Ectodermal cell (in vitro differentiated cells): Measurements from ENCODE around the gene PDE8B.

Source experiments
- H3K27ac ChIP-seq: 2 replicates; pipeline ENCODE4 v1.7.0; 2013; ENCODE audit warnings: mild to moderate bottlenecking, low read depth, low read length; ENCODE audit not compliant: insufficient read depth, poor library complexity, severe bottlenecking
- H3K27me3 ChIP-seq: 2 replicates; pipeline ENCODE4 v1.7.0; 2013; ENCODE audit warnings: mild to moderate bottlenecking, low read length; ENCODE audit not compliant: insufficient read depth, control insufficient read depth, poor library complexity, severe bottlenecking
- H3K36me3 ChIP-seq: one replicate; pipeline ENCODE4 v1.7.0; 2013; ENCODE audit warnings: low read length; ENCODE audit not compliant: control insufficient read depth, insufficient read depth
- H3K4me1 ChIP-seq: one replicate; pipeline ENCODE4 v1.7.0; 2013; ENCODE audit warnings: low read length; ENCODE audit not compliant: control insufficient read depth, insufficient read depth
- H3K4me3 ChIP-seq: 2 replicates; pipeline ENCODE4 v1.7.0; 2013; ENCODE audit warnings: low read depth, low read length, control low read depth; ENCODE audit not compliant: insufficient read depth
- H3K9me3 ChIP-seq: 2 replicates; pipeline ENCODE4 v1.7.0; 2013; ENCODE audit warnings: mild to moderate bottlenecking, low read length, moderate library complexity; ENCODE audit not compliant: control insufficient read depth
- WGBS, 2 experiments: methylation state at CpG; one replicate each; pipeline ENCODE4 v1.1.7; 2013; ENCODE audit warnings: missing lambda C conversion rate in 2 of 2; 5-methylcytosine and 5-hydroxymethylcytosine counted together

The PDE8B gene

DNA sequence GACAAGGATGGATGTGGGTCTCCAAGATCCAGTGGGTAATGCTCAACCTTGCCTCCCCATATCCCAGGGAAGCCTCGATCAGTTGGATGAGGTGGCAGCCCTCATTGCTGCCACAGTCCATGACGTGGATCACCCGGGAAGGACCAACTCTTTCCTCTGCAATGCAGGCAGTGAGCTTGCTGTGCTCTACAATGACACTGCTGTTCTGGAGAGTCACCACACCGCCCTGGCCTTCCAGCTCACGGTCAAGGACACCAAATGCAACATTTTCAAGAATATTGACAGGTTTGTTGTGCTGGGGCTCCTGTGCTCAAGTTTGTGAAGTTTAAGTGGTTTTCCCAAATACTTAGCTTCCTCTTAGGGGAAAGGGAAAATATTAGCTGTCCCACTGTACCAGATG is 207.7 kb downstream of the PDE8B start:
- Histone ChIP-seq H3K4me1 (no peaks in the 10 kb centered on the region), H3K27ac (no peak overlapping the region), H3K27me3 (no peaks in the 10 kb centered on the region), H3K36me3 (no peaks in the 10 kb centered on the region), H3K4me3 (no peak overlapping the region), H3K9me3 (no peaks in the 10 kb centered on the region)
- 92 to 93% methylated on average over 5 of the region's 5 CpGs for WGBS, 2 experiments

GRCh38 chr5:77418601-77419581 is 208.4 kb downstream of the PDE8B start:
- H3K9me3 ChIP-seq, result no peaks in the 10 kb centered on the region
- H3K4me1 ChIP-seq, result no peaks in the 10 kb centered on the region
- H3K36me3 ChIP-seq, result no peaks in the 10 kb centered on the region
- no peaks in the 10 kb centered on the region for H3K27me3 ChIP-seq
- 88 to 92% methylated on average over 13 of the region's 13 CpGs for WGBS, 2 experiments
- no peak overlapping the region for H3K27ac ChIP-seq
- H3K4me3 ChIP-seq, result no peak overlapping the region

- H3K36me3 ChIP-seq, result no peaks in the 10 kb centered on the region
- H3K4me1 ChIP-seq, result no peaks in the 10 kb centered on the region
- no peaks in the 10 kb centered on the region for H3K27me3 ChIP-seq
- H3K4me3 ChIP-seq, result no peak overlapping the region
- no peak overlapping the region for H3K27ac ChIP-seq
- 93 to 97% methylated on average over 8 of the region's 8 CpGs for WGBS, 2 experiments
- no peaks in the 10 kb centered on the region for H3K9me3 ChIP-seq
Measured at GRCh38 chr5:77419644-77420582, 209.4 kb downstream of the PDE8B start.

GRCh38 chr5:77420940-77421339 is 210.5 kb downstream of the PDE8B start:
- Histone ChIP-seq H3K36me3 (no peaks in the 10 kb centered on the region), H3K4me3 (no peak overlapping the region), H3K27ac (no peak overlapping the region), H3K9me3 (no peaks in the 10 kb centered on the region), H3K4me1 (no peaks in the 10 kb centered on the region), H3K27me3 (no peaks in the 10 kb centered on the region)
- WGBS, 2 experiments, result 94 to 95% methylated on average over 3 of the region's 3 CpGs

DNA sequence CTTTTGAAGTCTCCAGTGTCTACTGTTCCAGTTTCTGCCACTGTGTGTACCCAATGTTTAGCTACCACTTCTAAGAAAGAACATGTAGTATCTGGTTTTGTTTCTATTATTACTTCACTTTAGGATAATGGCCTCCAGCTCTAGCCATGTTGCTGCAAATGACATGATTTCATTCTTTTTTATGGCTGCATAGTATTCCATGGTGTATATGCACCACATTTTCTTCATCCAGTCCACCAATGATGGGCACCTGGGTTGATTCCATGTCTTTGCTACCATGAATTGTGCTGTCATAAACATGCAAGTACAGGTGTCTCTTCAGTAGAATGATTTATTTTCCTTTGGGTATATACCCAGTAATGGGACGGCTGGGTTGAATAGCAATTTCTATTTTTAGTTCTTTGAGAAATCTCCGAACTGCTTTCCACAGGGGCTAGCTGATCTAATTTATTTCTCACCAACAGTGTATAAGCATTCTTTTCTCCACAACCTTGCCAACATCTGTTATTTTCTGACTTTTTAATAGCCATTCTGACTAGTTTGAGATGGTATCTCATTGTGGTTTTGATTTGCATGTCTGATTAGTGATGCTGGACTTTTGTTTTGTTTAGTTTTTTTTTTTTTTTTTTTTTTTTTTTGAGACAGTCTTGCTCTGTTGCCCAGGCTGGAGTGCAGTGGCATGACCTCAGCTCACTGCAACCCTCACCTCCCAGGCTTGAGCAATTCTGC is 212.7 kb downstream of the PDE8B start:
- Histone ChIP-seq H3K9me3 (no peaks in the 10 kb centered on the region), H3K4me1 (no peaks in the 10 kb centered on the region), H3K36me3 (no peaks in the 10 kb centered on the region), H3K27ac (no peak overlapping the region), H3K27me3 (no peaks in the 10 kb centered on the region), H3K4me3 (no peak overlapping the region)
- 82 to 95% methylated on average over 2 of the region's 2 CpGs for WGBS, 2 experiments

DNA sequence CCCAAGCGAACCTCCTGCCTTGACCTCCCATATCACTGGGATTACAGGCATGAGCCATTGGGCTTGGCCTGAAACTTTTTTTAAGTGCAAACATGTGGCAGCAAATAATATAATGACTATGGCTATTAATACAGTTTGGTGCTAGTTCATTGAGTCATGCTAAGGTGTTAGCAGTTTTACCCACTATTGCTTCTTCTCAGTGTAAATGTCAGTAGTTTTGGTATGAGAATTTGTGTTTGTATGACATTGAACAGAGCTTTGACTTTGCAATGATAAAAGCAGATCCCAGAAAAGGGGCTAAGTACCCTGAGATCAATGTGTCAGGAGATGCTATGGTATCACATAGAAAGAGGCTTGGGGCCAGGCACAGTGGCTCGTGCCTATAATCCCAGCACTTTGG is 214.4 kb downstream of the PDE8B start:
- no peaks in the 10 kb centered on the region for H3K36me3 ChIP-seq
- H3K9me3 ChIP-seq, result no peaks in the 10 kb centered on the region
- H3K27ac ChIP-seq, result no peak overlapping the region
- H3K4me1 ChIP-seq, result no peaks in the 10 kb centered on the region
- no peaks in the 10 kb centered on the region for H3K27me3 ChIP-seq
- WGBS, 2 experiments, result 94 to 95% methylated on average over 2 of the region's 2 CpGs
- no peak overlapping the region for H3K4me3 ChIP-seq

DNA sequence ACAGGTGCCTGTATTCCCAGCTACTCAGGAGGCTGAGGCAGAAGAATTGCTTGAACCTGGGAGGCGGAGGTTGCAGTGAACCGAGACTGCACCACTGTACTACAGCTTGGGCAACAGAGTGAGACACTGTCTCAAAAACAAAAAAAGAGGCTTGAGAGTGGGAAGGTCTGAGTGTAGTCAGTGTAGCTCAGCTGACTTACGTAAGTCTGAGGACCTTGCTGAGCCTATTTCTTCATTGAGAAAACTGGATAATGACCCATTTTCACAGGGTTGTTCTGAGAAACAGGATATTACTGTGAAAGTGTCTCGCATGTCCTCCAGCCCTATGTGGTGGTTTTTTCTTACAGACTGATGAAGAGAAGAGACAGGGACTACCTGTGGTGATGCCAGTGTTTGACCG is 214.9 kb downstream of the PDE8B start:
- H3K4me1 ChIP-seq, result no peaks in the 10 kb centered on the region
- no peak overlapping the region for H3K4me3 ChIP-seq
- 92 to 96% methylated on average over 5 of the region's 5 CpGs for WGBS, 2 experiments
- H3K9me3 ChIP-seq, result no peaks in the 10 kb centered on the region
- H3K27ac ChIP-seq, result no peak overlapping the region
- H3K27me3 ChIP-seq, result no peaks in the 10 kb centered on the region
- no peaks in the 10 kb centered on the region for H3K36me3 ChIP-seq

- Histone ChIP-seq H3K4me3 (no peak overlapping the region), H3K4me1 (no peaks in the 10 kb centered on the region), H3K27ac (no peak overlapping the region), H3K9me3 (no peaks in the 10 kb centered on the region), H3K36me3 (peaks cover 4% of the 10 kb centered on the region), H3K27me3 (no peaks in the 10 kb centered on the region)
- 92 to 95% methylated on average over 8 of the region's 8 CpGs for WGBS, 2 experiments
Measured at GRCh38 chr5:77425998-77426659, 215.6 kb downstream of the PDE8B start.

- Histone ChIP-seq H3K4me3 (no peak overlapping the region), H3K27ac (no peak overlapping the region), H3K9me3 (no peaks in the 10 kb centered on the region), H3K27me3 (no peaks in the 10 kb centered on the region), H3K4me1 (no peaks in the 10 kb centered on the region), H3K36me3 (peaks cover 4% of the 10 kb centered on the region)
- 89% methylated on average over 1 to 2 of the region's 2 CpGs for WGBS, 2 experiments
Measured at GRCh38 chr5:77426670-77427069, 216.2 kb downstream of the PDE8B start.
